B cell (primary cell): ENCODE results near the gene PEX5. TPM values are rescaled to one million over a fixed set of nuclear protein-coding genes. Genes with fewer than 3 reads are reported as not detected.

ENCODE experiments used
- ATAC-seq: fragments of 200-7000 bp; cut with Tn5 transposase; one replicate; pipeline ENCODE4 v1.10.0; 2021; ENCODE audit warnings: low read depth, mild to moderate bottlenecking, moderate number of reproducible peaks, moderate library complexity
- CTCF ChIA-PET: fragments of 350-600 bp; sonication (Branson Sonifier 250); formaldehyde crosslinking; loops from one replicate; lab custom pipeline; 2021; ENCODE audit warnings: antibody characterized with exemption, inconsistent platforms; lab: Charles Lee
- POLR2A ChIA-PET: fragments of 350-600 bp; sonication (Branson Sonifier 250); formaldehyde crosslinking; loops from one replicate; lab custom pipeline; 2021; ENCODE audit warnings: antibody characterized with exemption; lab: Charles Lee
- DNase-seq: peaks from one replicate; pipeline ENCODE4 v3.0.0; 2013
- H2AFZ ChIP-seq: 2 replicates; pipeline ENCODE4 v1.6.1; 2012; ENCODE audit warnings: mild to moderate bottlenecking, low read depth, low read length; ENCODE audit not compliant: insufficient read depth, poor library complexity, severe bottlenecking
- H3K27ac ChIP-seq, 2 donors: 1 replicate in 1 of 2; 2 replicates in 1 of 2; pipeline ENCODE4 v1.5.1; 2012 to 2013; ENCODE audit warnings: low read length in 2 of 2, mild to moderate bottlenecking in 2 of 2, moderate library complexity in 1 of 2
- H3K27me3 ChIP-seq, 4 experiments: fragments of 200-600 bp in 1 of 4; sonication (generic) in 1 of 4; replicated peaks in 1 of 4; 1 replicate in 2 of 4; 2 replicates in 2 of 4; pipeline versions ENCODE4 v1.6.1 to v1.7.0; 2013 to 2016; ENCODE audit warnings: low read length in 3 of 4, mild to moderate bottlenecking in 2 of 4, mixed read lengths in 1 of 4, moderate library complexity in 1 of 4; ENCODE audit not compliant: insufficient read depth in 4 of 4, control insufficient read depth in 3 of 4; ENCODE audit errors: control extremely low read depth in 1 of 4
- H3K36me3 ChIP-seq, 2 experiments: replicated peaks in 1 of 2; 1 replicate in 1 of 2; 2 replicates in 1 of 2; pipeline versions ENCODE4 v1.6.1 to v1.7.1; 2013; ENCODE audit warnings: low read length in 1 of 2; ENCODE audit not compliant: insufficient read depth in 2 of 2, control insufficient read depth in 1 of 2; ENCODE audit errors: control extremely low read depth in 1 of 2, extremely low read depth in 1 of 2
- H3K4me1 ChIP-seq, 2 donors: fragments of 200-600 bp in 1 of 2; sonication (generic) in 1 of 2; 1 replicate in 1 of 2; 2 replicates in 1 of 2; pipeline versions ENCODE4 v1.5.1 to v1.6.1; 2013 to 2017; ENCODE audit warnings: low read length in 2 of 2; ENCODE audit not compliant: control insufficient read depth in 2 of 2, insufficient read depth in 2 of 2
- H3K4me2 ChIP-seq: replicated peaks from 2 replicates; pipeline ENCODE3; 2012; ENCODE audit warnings: mild to moderate bottlenecking, low read depth, low read length; ENCODE audit not compliant: poor library complexity, severe bottlenecking
- H3K4me3 ChIP-seq, 5 experiments: fragments of 200-600 bp in 1 of 5; sonication (generic) in 1 of 5; 1 replicate in 3 of 5; 2 replicates in 2 of 5; pipeline versions ENCODE4 v1.5.1 to v1.7.0; 2011 to 2016; ENCODE audit warnings: low read length in 4 of 5, mild to moderate bottlenecking in 4 of 5, low read depth in 2 of 5, control low read depth in 1 of 5, moderate library complexity in 1 of 5; ENCODE audit not compliant: insufficient read depth in 1 of 5; ENCODE audit errors: control extremely low read depth in 1 of 5, extremely low read depth in 1 of 5
- H3K79me2 ChIP-seq: fragments of 200-600 bp; sonication (generic); one replicate; pipeline ENCODE4 v1.6.0; 2016; ENCODE audit warnings: low read length; ENCODE audit not compliant: control insufficient read depth, insufficient read depth
- H3K9ac ChIP-seq: fragments of 200-600 bp; sonication (generic); 2 replicates; pipeline ENCODE4 v1.6.1; 2017; ENCODE audit warnings: mild to moderate bottlenecking, low read length, moderate library complexity
- H3K9me3 ChIP-seq, 3 donors: one replicate each; pipeline versions ENCODE4 v1.6.1 to v1.7.1; 2013; ENCODE audit warnings: low read length in 2 of 3; ENCODE audit not compliant: control insufficient read depth in 2 of 3, insufficient read depth in 1 of 3; ENCODE audit errors: control extremely low read depth in 1 of 3
- H4K20me1 ChIP-seq: 2 replicates; pipeline ENCODE4 v1.6.0; 2012; ENCODE audit warnings: mild to moderate bottlenecking, low read length; ENCODE audit not compliant: insufficient read depth, control insufficient read depth, poor library complexity, severe bottlenecking
- H3K27ac Mint-ChIP-seq: one replicate; pipeline ENCODE4 v1.8.0; 2021; ENCODE audit warnings: mixed read lengths
- H3K27me3 Mint-ChIP-seq: one replicate; pipeline ENCODE4 v1.8.0; 2021; ENCODE audit warnings: mixed read lengths
- H3K4me1 Mint-ChIP-seq: one replicate; pipeline ENCODE4 v1.8.0; 2021; ENCODE audit warnings: mixed read lengths
- H3K4me3 Mint-ChIP-seq: one replicate; pipeline ENCODE4 v1.8.0; 2021; ENCODE audit warnings: mixed read lengths
- H3K9me3 Mint-ChIP-seq: one replicate; pipeline ENCODE4 v1.8.0; 2022; ENCODE audit warnings: mixed read lengths; ENCODE audit not compliant: insufficient read depth
- CTCF ChIP-seq: fragments of 200-600 bp; IDR thresholded peaks from one replicate; pipeline ENCODE4 v1.8.0; 2022; ENCODE audit warnings: antibody characterized with exemption, mild to moderate bottlenecking
- EZH2 ChIP-seq: IDR thresholded peaks from 2 replicates; pipeline ENCODE4 v1.6.1; 2012; ENCODE audit warnings: borderline replicate concordance, low read depth, mild to moderate bottlenecking, moderate library complexity, low read length; ENCODE audit not compliant: insufficient read depth, poor library complexity, severe bottlenecking
- WGBS: methylation state at CpG from one replicate; pipeline ENCODE4 v1.1.5; 2013; ENCODE audit warnings: missing lambda C conversion rate; ENCODE audit not compliant: insufficient coverage; 5-methylcytosine and 5-hydroxymethylcytosine counted together
- intact Hi-C: fragments of 100-400 bp; cut with micrococcal nuclease; formaldehyde crosslinking; loops from one replicate; pipeline ENCODE4 v1.10.0; 2022
- polyA plus RNA-seq: library from polyadenylated mRNA; depleted of rRNA; stranded (reverse); fragments of >200 nt; gene quantifications from 2 replicates; pipeline ENCODE4 v1.2.3, GENCODE V29; 2012
- total RNA-seq, 2 donors: library from RNA; stranded (reverse); fragments of 120-200 nt in 1 of 2; gene quantifications; 1 replicate in 1 of 2; 2 replicates in 1 of 2; pipeline versions ENCODE4 v1.2.3 to v1.2.4, GENCODE V29; 2013 to 2022

The PEX5 gene
- total and polyA plus RNA-seq, 2 donors (not counting 1 experiment from before 2014, with no cell fraction given): 11.4 to 35.0 TPM

GRCh38 chr12:7217475-7218069, 28.1 kb downstream of the PEX5 start:
- no peak for ATAC-seq
- Histone ChIP-seq H3K4me1 (no peaks in the 10 kb centered on the region), H3K9ac (no peak overlapping the region), H3K9me3 (peaks cover 0 to 3% (median 0%) of the 10 kb centered on the region in 3 donors), H3K27me3 (no peaks in the 10 kb centered on the region), H2AFZ (no peak overlapping the region), H3K36me3 (no peaks in the 10 kb centered on the region), H3K4me2 (no peak overlapping the region), H3K4me3 (no peak overlapping the region), H3K27ac (no peak overlapping the region), H3K79me2 (no peaks in the 10 kb centered on the region), H4K20me1 (no peaks in the 10 kb centered on the region)
- Mint-ChIP-seq H3K4me1 (no peaks in the 10 kb centered on the region), H3K27me3 (peaks cover 3% of the 10 kb centered on the region), H3K27ac (no peak overlapping the region), H3K9me3 (peaks cover 3% of the 10 kb centered on the region), H3K4me3 (no peak overlapping the region)
- WGBS: 77% methylated on average over 2 of the region's 7 CpGs
- TF ChIP-seq CTCF (no peak), EZH2 (no peak)
- intact Hi-C loops: no loop called here
- ChIA-PET CTCF (no interaction called here), POLR2A (no interaction called here)
- DNase-seq: no peak

GRCh38 chr12:7219599-7220243, 30.2 kb downstream of the PEX5 start:
- CTCF ChIA-PET: interaction anchor here (0.7 to 6.2 kb wide), 9 partner anchors 9 to 587 kb away, joined by 3 to 80 read pairs (median 5); partner anchors contain the start of gene PEX5
- intact Hi-C loops: loop anchor here (5.0 kb wide), 1 partner anchor 588 kb away; no protein-coding TSS in a partner anchor
- peak; percentile 76 for DNase-seq
- Histone ChIP-seq H3K4me1 (no peaks in the 10 kb centered on the region), H4K20me1 (no peaks in the 10 kb centered on the region), H3K27me3 (no peaks in the 10 kb centered on the region), H3K9ac (no peak overlapping the region), H3K9me3 (no peaks in the 10 kb centered on the region), H3K79me2 (no peaks in the 10 kb centered on the region), H3K4me2 (no peak overlapping the region), H3K27ac (no peak overlapping the region), H3K4me3 (no peak overlapping the region), H3K36me3 (no peaks in the 10 kb centered on the region), H2AFZ (no peak overlapping the region)
- peak; percentile 94 for TF ChIP-seq CTCF
- TF ChIP-seq EZH2: no peak
- Mint-ChIP-seq H3K27me3 (peaks cover 3% of the 10 kb centered on the region), H3K9me3 (no peaks in the 10 kb centered on the region), H3K27ac (no peak overlapping the region), H3K4me1 (no peaks in the 10 kb centered on the region), H3K4me3 (no peak overlapping the region)
- POLR2A ChIA-PET: no interaction called here
- 0% methylated on average over 1 of the region's 3 CpGs for WGBS
- peak; percentile 43 for ATAC-seq
